Stimulated activated CD4-positive, alpha-beta T cell treated with anti-CD3 and anti-CD28 coated beads, Interleukin-1b, Interleukin-23, amount 100 ng/mL, for 4 hours (primary cell): ENCODE measurements around the gene NCF4.

ENCODE experiments used
- DNase-seq, 2 donors: peaks; one replicate each; pipeline ENCODE4 v3.0.0-alpha.2; 2020; ENCODE audit warnings: low read depth in 2 of 2

The NCF4 gene

GRCh38 chr22:36864454-36865215, 3.8 kb downstream of the NCF4 start:
- no peak for DNase-seq

GRCh38 chr22:36865346-36865745, 4.5 kb downstream of the NCF4 start:
- DNase-seq = no peak

GRCh38 chr22:36867695-36868094, 6.9 kb downstream of the NCF4 start:
- no peak for DNase-seq

DNA sequence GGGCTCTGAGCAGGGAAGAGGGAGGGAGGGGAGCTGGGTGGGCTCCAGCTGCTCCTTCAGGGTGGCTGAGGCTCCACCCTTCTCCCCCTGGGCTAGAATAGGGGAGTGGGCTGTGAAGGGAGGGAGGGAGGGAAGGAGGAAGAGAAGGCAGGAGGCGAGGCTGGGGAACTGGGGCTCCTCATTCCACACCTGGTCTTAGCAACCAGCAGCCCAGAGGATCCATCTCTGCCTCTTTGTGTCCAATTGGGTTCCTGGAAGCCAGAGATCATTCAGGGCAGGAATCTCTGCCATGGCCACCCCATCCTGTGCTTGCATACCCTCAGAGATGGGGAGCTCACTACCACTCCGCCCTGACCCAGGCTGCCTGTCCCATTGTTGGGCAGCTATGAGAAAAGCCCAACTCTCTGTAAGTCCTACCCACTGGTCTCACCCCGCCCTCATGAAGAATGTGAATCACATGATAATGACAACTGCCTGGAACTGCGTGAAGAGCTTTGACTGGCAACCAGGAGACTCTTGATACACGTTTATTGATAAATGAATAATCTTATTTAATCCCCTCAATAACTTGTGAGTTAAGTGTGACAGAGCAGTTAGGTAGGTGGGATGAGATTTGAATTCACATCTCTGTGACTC, 7.9 kb downstream of the NCF4 start:
- no peak for DNase-seq

DNA sequence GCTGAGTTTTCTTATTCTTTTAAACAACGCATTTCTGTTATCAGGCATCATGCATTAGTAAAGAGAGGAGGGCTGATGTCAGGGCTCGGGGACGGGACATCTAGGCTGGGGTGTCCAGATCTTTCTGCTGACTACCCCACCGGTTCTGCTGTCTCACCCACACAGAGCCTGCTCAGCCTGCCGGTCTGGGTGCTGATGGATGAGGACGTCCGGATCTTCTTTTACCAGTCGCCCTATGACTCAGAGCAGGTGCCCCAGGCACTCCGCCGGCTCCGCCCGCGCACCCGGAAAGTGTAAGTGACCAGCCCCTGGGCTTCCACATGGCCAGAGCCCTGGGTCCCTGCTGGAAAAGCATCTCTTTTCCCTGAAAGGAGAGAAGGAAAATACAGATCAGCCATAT, 9.4 kb downstream of the NCF4 start:
- no peak for DNase-seq

DNA sequence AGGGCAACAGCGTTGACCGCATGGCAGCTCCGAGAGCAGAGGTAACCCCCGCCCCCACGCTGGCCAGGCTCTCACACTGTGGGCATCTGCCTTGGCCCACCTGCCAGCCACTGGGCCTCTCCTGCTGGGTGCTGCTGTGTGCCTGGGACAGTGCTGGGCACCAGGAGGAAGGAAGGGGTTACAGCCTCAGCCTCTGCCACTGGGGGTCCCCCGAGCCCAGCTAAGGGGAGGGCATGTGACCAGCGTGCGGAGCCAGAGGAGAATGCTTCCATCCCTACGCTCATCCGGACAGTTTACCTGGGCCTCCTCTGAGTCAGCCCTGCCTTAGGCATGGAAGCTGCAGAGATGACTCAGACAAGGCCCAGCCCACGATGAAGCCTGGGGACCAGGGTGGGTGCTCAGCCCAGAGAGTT, 10.9 kb downstream of the NCF4 start:
- no peak for DNase-seq

DNA sequence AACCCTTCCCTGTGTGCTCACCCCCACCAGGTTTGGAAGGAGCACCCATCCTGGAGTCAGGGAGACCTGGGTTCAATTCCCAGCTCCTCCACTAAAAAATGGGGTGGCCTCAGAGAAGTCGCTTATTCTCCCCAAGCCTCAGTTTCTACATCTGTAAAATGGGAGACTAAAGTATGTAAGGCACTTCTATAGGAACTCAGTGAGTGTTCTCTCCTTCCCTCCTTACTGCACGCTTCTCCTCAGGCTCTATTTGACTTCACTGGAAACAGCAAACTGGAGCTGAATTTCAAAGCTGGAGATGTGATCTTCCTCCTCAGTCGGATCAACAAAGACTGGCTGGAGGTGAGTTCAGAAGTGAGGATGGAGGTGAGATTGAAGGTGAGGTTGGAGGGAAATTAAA, 11.3 kb downstream of the NCF4 start:
- DNase-seq = no peak

DNA sequence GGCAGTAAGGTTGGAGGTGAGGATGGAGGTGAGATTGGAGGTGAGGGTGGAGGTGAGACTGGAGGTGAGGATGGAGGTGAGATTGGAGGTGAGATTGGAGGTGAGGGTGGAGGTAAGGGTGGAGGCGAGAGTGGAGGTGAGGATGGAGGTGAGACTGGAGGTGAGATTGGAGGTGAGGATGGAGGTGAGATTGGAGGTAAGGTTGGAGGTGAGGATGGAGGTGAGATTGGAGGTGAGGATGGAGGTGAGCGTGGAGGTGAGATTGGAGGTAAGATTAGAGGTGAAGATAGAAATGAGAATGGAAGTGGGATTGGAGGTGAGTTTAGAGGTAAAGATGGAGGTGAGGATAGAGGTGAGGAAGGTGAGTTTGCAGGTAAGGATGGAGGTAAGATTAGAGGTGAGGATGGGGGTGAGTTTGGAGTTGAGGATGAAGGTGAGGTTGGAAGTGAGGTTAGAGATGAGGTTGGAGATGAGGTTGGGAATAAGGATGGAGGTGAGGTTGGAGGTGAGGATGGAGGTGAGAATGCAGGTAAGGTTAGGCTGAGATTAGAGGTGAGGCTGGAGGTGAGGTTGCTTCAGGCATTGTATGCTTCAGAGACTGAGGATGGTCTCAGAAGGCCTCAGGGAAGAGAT, 12.2 kb downstream of the NCF4 start:
- no peak for DNase-seq

GRCh38 chr22:36873614-36874308, 13.0 kb downstream of the NCF4 start:
- no peak for DNase-seq

DNA sequence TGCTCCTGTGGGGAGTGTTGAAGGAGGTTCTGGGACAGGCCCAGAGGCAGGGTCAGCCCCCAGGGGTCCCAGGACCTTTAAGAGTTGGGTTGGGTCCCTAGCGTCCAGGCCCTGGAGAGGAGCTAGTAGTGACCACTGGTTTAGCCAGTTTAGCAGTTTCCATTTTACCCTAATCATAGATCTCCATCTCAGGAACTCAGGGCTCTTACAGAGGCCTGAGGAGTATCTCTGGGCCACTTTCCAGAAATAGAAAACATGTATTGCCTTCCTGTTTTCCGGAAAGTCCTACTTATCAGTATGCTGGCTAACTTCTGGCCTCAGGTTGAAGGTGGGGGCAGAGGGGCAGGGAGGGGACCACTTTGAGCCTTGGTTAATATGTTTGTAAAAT, 13.5 kb downstream of the NCF4 start:
- DNase-seq = no peak

- DNase-seq = no peak
Measured at GRCh38 chr22:36874736-36875135, 13.9 kb downstream of the NCF4 start.

DNA sequence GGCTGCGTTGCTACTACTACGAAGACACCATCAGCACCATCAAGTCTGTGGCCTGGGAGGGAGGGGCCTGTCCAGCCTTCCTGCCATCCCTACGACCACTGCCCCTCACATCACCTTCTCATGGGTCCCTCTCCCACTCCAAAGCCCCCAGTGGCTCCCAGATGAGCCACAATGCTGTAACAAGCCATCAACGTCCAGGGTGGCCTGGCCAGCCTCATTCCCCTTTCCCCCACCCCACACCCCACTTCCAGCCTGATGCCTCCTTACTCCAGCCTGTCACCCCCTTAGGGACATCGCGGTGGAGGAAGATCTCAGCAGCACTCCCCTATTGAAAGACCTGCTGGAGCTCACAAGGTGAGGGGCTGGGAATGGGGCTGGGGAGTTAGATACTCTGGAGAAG, 14.9 kb downstream of the NCF4 start:
- no peak for DNase-seq

GRCh38 chr22:36879775-36880174, 19.0 kb downstream of the NCF4 start:
- DNase-seq = no peak

- no peak for DNase-seq
Measured at GRCh38 chr22:36881504-36882245, 20.9 kb downstream of the NCF4 start.

- no peak for DNase-seq
Measured at GRCh38 chr22:36884349-36885158, 23.7 kb downstream of the NCF4 start.

DNA sequence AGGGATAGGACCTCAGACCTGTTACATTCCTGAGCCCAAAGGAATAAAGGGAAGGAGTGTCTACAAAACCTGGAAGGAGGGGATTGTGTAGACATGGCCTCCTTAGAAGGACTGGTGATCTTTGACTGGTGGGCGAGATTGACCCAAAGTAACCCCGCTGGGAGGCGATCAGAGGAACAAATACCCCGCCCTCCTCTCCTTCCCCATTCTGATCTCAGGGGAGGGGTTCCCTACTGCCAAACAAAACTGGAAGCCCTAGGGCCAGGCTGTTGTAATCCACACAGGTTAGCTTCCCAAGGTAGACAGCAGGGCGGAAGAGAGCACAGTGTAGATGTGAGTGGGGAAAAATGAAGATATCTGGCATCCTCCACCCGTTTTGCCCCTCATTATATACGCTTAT, 24.7 kb downstream of the NCF4 start:
- no peak for DNase-seq

- DNase-seq = no peak
Measured at GRCh38 chr22:36886016-36886415, 25.2 kb downstream of the NCF4 start.

DNA sequence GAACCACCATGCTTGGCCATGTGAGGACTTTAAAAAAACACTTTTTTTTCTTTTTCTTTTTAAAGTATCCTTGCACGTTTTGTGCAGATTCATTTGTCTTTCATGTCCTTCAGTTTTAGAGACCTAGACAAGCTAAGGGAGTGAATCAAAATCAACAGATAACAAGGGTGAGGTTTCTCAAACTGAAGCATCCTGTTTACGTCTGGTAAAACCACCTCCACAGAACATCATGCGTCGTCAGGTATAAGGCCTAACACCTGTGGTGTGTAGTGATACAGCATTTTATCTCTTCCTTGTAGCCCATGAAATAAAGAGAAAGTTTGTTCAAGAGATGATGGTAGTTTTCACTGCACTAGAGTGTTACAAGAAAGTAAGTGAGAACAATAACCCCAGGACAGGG, 26.4 kb downstream of the NCF4 start:
- no peak for DNase-seq

- DNase-seq = no peak
Measured at GRCh38 chr22:36891646-36892045, 30.8 kb downstream of the NCF4 start.

GRCh38 chr22:36892292-36892691, 31.5 kb downstream of the NCF4 start:
- no peak for DNase-seq

DNA sequence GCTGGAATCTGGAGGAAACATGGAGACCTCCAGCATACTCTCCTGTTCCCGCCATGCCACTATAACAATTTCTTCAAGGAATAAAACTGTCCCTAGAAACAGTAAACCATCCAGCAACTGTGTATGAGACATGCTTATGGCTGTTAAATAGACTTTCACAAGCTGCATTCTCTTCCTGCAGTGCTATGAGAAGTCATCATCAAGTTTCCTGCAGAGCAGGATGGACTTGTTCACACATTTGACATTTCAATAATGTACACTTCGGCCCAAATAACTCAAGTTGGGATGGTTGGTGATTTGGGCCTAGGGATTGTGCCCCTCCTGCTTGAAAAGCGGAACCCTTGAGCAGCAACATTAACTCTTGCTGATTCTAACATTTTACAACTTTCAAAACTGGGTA, 32.5 kb downstream of the NCF4 start:
- DNase-seq = no peak
